ENCODE results near the gene PRTFDC1.

The PRTFDC1 gene

GRCh38 chr10:24894728-24895127 lies 57.7 kb downstream of the PRTFDC1 start:
- Histone ChIP-seq H3K9ac (no peak overlapping the region; a peak in 1 of 22 replicates), H3K27ac (no peak overlapping the region), H4K20me1 (no peaks in the 10 kb centered on the region), H3K4me3 (no peak overlapping the region), H3K4me1 (peaks cover 0 to 25% (median 8%) of the 10 kb centered on the region in 10 experiments; a peak in 14 of 20 replicates), H3K9me3 (replicated peaks in 1 of 11) (no peaks in the 10 kb centered on the region), H3K36me3 (no peaks in the 10 kb centered on the region), H3K27me3 (no peaks in the 10 kb centered on the region), H3K4me2 (peak overlapping the region in 6 of 11 experiments; percentile 11 to 58 (median 36); a peak in 8 of 22 replicates)
- TF ChIP-seq Cebpa-rat (IDR thresholded peaks at IDR 0.05) = no peak

- Histone ChIP-seq H3K4me1 (peaks cover 0 to 23% (median 8%) of the 10 kb centered on the region in 10 experiments; a peak in 14 of 20 replicates), H3K36me3 (no peaks in the 10 kb centered on the region), H3K4me2 (peak overlapping the region in 5 of 11 experiments; percentile 11 to 58 (median 47); a peak in 8 of 22 replicates), H3K27me3 (no peaks in the 10 kb centered on the region), H3K27ac (no peak overlapping the region), H4K20me1 (no peaks in the 10 kb centered on the region), H3K9ac (no peak overlapping the region; a peak in 1 of 22 replicates), H3K4me3 (no peak overlapping the region), H3K9me3 (replicated peaks in 1 of 11) (no peaks in the 10 kb centered on the region)
- no peak for TF ChIP-seq Cebpa-rat (IDR thresholded peaks at IDR 0.05)
These were observed 58.1 kb downstream of the PRTFDC1 start for GRCh38 chr10:24894309-24894708.

- Histone ChIP-seq H3K9ac (no peak overlapping the region), H3K27me3 (no peaks in the 10 kb centered on the region), H3K4me1 (peaks cover 0 to 24% (median 8%) of the 10 kb centered on the region in 10 experiments; a peak in 14 of 20 replicates), H3K36me3 (no peaks in the 10 kb centered on the region), H4K20me1 (no peaks in the 10 kb centered on the region), H3K27ac (no peak overlapping the region), H3K4me2 (no peak overlapping the region), H3K4me3 (no peak overlapping the region), H3K9me3 (replicated peaks in 1 of 11) (no peaks in the 10 kb centered on the region)
- peak in 2 of 11 experiments; percentile 15 to 32; a peak in 1 of 22 replicates for TF ChIP-seq Cebpa-rat (IDR thresholded peaks at IDR 0.05)
These were observed 59.3 kb downstream of the PRTFDC1 start for GRCh38 chr10:24893127-24893526.

- peaks cover 4 to 32% (median 14%) of the 10 kb centered on the region in 10 experiments; a peak in 15 of 20 replicates for H3K4me1 ChIP-seq
- no peaks in the 10 kb centered on the region for H3K36me3 ChIP-seq
- peaks cover 0 to 7% (median 0%) of the 10 kb centered on the region in 11 experiments; a peak in 6 of 22 replicates for H3K9me3 ChIP-seq (replicated peaks in 1 of 11)
- H4K20me1 ChIP-seq = no peaks in the 10 kb centered on the region
- no peak overlapping the region for H3K9ac ChIP-seq
- no peak overlapping the region for H3K4me3 ChIP-seq
- no peak overlapping the region for H3K4me2 ChIP-seq
- no peak overlapping the region for H3K27ac ChIP-seq
- no peaks in the 10 kb centered on the region for H3K27me3 ChIP-seq
- no peak for TF ChIP-seq Cebpa-rat (IDR thresholded peaks at IDR 0.05)
These were observed 60.6 kb downstream of the PRTFDC1 start for GRCh38 chr10:24891823-24892222.

GRCh38 chr10:24889639-24890038 lies 62.8 kb downstream of the PRTFDC1 start:
- Histone ChIP-seq H3K9me3 (replicated peaks in 1 of 11) (peaks cover 0 to 14% (median 3%) of the 10 kb centered on the region in 11 experiments; a peak in 8 of 22 replicates), H4K20me1 (no peaks in the 10 kb centered on the region), H3K4me1 (peaks cover 4 to 29% (median 12%) of the 10 kb centered on the region in 10 experiments; a peak in 15 of 20 replicates), H3K4me3 (no peak overlapping the region), H3K27me3 (no peaks in the 10 kb centered on the region), H3K9ac (no peak overlapping the region), H3K36me3 (no peaks in the 10 kb centered on the region), H3K27ac (no peak overlapping the region), H3K4me2 (no peak overlapping the region)
- no peak for TF ChIP-seq Cebpa-rat (IDR thresholded peaks at IDR 0.05)

DNA sequence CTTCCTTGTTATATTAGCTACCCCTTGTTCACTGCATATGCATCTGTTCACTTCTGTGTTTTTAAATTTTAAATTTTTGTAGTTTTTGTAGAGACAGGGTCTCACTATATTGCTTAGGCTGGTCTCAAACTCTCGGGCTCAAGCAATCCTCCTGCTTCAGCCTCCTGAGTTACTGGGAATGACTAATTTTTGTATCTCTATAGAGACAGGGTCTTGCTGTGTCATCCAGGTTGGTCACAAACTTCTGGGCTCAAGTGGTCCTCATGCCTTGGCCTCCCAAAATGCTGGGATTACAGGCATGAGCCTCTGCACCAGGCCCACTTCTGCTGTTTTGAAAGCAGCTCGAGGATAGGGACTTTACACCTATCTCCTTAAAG lies 64.6 kb downstream of the PRTFDC1 start:
- Histone ChIP-seq H3K9ac (no peak overlapping the region), H3K9me3 (replicated peaks in 1 of 11) (peaks cover 0 to 14% (median 3%) of the 10 kb centered on the region in 11 experiments; a peak in 8 of 22 replicates), H3K4me3 (no peak overlapping the region), H3K4me2 (peak overlapping the region in 6 of 11 experiments; percentile 4 to 36 (median 16); a peak in 7 of 22 replicates), H4K20me1 (no peaks in the 10 kb centered on the region), H3K27me3 (no peaks in the 10 kb centered on the region), H3K4me1 (peaks cover 0 to 31% (median 16%) of the 10 kb centered on the region in 10 experiments; a peak in 13 of 20 replicates), H3K27ac (peak overlapping the region in 2 of 11 experiments; percentile 2 to 25; a peak in 4 of 22 replicates), H3K36me3 (no peaks in the 10 kb centered on the region)
- TF ChIP-seq Cebpa-rat (IDR thresholded peaks at IDR 0.05) = no peak

- H3K9me3 ChIP-seq (replicated peaks in 1 of 11) = peaks cover 0 to 14% (median 3%) of the 10 kb centered on the region in 11 experiments; a peak in 8 of 22 replicates
- H3K27me3 ChIP-seq = no peaks in the 10 kb centered on the region
- no peak overlapping the region for H3K27ac ChIP-seq
- H3K4me2 ChIP-seq = no peak overlapping the region
- no peak overlapping the region for H3K4me3 ChIP-seq
- no peaks in the 10 kb centered on the region for H4K20me1 ChIP-seq
- H3K36me3 ChIP-seq = no peaks in the 10 kb centered on the region
- no peak for TF ChIP-seq Cebpa-rat (IDR thresholded peaks at IDR 0.05)
- no peak overlapping the region for H3K9ac ChIP-seq
- H3K4me1 ChIP-seq = peaks cover 9 to 46% (median 26%) of the 10 kb centered on the region in 10 experiments; a peak in 19 of 20 replicates
These were observed 66.1 kb downstream of the PRTFDC1 start for GRCh38 chr10:24886290-24886680.

- Histone ChIP-seq H3K27me3 (no peaks in the 10 kb centered on the region), H3K4me3 (no peak overlapping the region), H3K27ac (no peak overlapping the region), H3K4me1 (peaks cover 9 to 49% (median 26%) of the 10 kb centered on the region in 10 experiments; a peak in 19 of 20 replicates), H3K9me3 (replicated peaks in 1 of 11) (peaks cover 0 to 14% (median 3%) of the 10 kb centered on the region in 11 experiments; a peak in 8 of 22 replicates), H4K20me1 (no peaks in the 10 kb centered on the region), H3K9ac (no peak overlapping the region), H3K4me2 (no peak overlapping the region), H3K36me3 (no peaks in the 10 kb centered on the region)
- TF ChIP-seq Cebpa-rat (IDR thresholded peaks at IDR 0.05) = no peak
These were observed 66.7 kb downstream of the PRTFDC1 start for GRCh38 chr10:24885551-24886289.

DNA sequence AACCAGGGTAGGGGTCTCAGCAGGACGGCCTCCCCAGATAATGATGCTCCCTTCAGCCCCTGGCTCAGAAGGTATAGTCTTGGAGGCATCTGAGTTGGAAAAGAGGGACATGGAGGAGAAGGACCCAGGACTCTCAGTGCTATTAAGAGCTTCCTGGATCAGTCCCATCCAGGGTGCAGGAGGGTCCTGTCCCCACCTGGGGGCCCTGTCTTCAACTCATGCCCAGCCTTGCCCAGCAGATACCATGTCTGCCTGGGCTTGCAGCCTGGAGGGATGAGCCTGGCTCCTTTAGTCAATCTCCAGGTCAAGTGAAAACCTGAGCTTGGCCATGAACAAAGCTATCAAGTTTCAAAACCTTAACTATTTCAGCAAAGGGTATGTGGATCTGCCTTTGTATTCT lies 67.6 kb downstream of the PRTFDC1 start:
- TF ChIP-seq Cebpa-rat (IDR thresholded peaks at IDR 0.05) = no peak
- H3K9me3 ChIP-seq (replicated peaks in 1 of 11) = peaks cover 0 to 14% (median 3%) of the 10 kb centered on the region in 11 experiments; a peak in 8 of 22 replicates
- H3K4me1 ChIP-seq = peaks cover 9 to 49% (median 26%) of the 10 kb centered on the region in 10 experiments; a peak in 19 of 20 replicates
- no peak overlapping the region for H3K4me2 ChIP-seq
- H4K20me1 ChIP-seq = no peaks in the 10 kb centered on the region
- H3K36me3 ChIP-seq = no peaks in the 10 kb centered on the region
- no peak overlapping the region for H3K4me3 ChIP-seq
- H3K9ac ChIP-seq = no peak overlapping the region
- H3K27ac ChIP-seq = no peak overlapping the region
- no peaks in the 10 kb centered on the region for H3K27me3 ChIP-seq

All from BLaER1 treated with 17β-estradiol and CSF1 and Interleukin-3, amounts not matched to agents 10 nM and 100 nM (cell line).